ENCODE data around the gene MAEA.

MAEA gene

DNA sequence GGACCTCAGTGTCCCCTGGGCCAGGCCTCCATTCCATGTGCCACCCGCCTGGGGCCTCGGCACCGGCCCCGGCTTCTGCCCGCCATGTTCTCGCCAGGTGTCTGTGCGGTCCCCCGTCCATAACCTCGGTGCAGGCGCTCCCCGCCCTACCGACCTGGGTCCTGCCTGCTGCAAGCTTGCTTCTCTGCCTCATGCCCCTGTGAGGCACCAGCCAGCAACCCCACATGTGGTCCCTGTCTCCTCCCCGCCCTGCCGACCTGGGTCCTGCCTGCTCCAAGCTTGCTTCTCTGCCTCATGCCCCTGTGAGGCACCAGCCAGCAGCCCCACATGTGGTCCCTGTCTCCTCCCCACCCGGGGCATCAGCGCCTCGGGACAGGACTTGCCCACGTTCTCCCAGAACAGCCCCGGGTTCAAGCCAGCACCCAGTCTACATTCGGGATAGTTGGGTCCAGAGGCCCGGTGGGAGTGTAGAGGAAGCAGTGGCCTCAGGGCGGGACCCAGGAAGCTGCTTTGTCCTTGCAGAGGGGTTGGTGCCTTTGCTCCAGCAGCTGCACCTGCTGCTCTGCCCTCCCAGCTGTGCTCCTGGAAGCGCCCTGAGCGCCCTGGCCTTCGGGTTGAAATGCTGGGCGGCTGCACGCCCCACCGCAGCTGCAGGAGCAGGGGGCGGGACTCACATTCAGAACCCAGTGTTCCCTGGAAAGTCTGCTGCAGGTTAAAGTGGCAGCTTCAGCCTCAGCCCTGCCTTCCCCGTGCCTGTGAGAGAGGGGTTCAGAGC is 37.2 kb downstream of the MAEA start:
- Histone ChIP-seq H3K27ac (no peak overlapping the region), H3K27me3 (ENCODE audit: control insufficient read depth, insufficient read depth, low read length) (no peaks in the 10 kb centered on the region), H2AFZ (no peak overlapping the region), H3K4me2 (ENCODE audit: low read length) (no peak overlapping the region), H3K79me2 (peaks cover 23% of the 10 kb centered on the region), H3K4me1 (peaks cover 17% of the 10 kb centered on the region), H3K9ac (no peak overlapping the region), H3K36me3 (ENCODE audit: control insufficient read depth, insufficient read depth, low read length) (no peaks in the 10 kb centered on the region), H3K4me3 (ENCODE audit: low read depth, low read length) (no peak overlapping the region), H3K9me3 (ENCODE audit: control insufficient read depth, low read length) (no peaks in the 10 kb centered on the region)
- TF ChIP-seq, protein P1, sequence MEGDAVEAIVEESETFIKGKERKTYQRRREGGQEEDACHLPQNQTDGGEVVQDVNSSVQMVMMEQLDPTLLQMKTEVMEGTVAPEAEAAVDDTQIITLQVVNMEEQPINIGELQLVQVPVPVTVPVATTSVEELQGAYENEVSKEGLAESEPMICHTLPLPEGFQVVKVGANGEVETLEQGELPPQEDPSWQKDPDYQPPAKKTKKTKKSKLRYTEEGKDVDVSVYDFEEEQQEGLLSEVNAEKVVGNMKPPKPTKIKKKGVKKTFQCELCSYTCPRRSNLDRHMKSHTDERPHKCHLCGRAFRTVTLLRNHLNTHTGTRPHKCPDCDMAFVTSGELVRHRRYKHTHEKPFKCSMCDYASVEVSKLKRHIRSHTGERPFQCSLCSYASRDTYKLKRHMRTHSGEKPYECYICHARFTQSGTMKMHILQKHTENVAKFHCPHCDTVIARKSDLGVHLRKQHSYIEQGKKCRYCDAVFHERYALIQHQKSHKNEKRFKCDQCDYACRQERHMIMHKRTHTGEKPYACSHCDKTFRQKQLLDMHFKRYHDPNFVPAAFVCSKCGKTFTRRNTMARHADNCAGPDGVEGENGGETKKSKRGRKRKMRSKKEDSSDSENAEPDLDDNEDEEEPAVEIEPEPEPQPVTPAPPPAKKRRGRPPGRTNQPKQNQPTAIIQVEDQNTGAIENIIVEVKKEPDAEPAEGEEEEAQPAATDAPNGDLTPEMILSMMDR (IDR thresholded peaks at IDR 0.05), result no peak

DNA sequence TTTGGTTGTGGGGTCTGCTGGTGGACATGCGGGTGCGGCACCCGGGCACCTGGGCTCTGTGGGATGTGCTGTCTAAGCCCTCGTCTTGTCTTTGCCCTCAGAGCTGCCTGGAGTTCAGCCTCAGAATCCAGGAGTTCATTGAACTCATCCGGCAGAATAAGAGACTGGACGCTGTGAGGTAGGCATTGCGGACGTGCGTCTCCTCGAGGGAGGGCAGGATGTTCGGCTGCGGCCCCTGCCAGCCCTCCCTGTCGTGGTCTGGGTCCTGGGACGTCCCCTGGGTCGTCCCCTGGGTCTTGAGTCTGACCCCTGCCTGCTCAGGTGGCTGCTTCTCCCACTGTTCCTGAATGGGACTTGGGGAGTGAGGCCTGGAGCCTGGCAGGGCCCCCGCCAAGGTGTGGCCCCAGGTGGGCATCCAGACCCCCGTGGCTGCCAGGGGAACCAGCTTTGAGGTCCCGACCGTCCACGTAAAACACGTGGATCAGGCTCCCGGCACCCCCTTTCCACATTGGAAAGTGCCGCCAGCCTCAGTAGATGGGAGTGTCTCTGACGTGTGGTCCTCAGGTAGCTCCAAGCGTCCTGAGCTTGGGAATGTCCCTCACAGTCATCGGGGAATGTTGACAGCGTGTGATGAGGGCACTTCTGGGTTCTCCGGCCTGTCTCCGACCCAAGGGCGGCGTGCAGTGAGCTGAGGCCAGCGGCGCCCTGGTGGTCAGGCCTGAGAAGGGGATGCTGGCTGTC is 38.0 kb downstream of the MAEA start:
- Histone ChIP-seq H3K27me3 (ENCODE audit: control insufficient read depth, insufficient read depth, low read length) (no peaks in the 10 kb centered on the region), H3K4me1 (peaks cover 17% of the 10 kb centered on the region), H3K79me2 (peaks cover 17% of the 10 kb centered on the region), H3K9ac (no peak overlapping the region), H3K9me3 (ENCODE audit: control insufficient read depth, low read length) (no peaks in the 10 kb centered on the region), H3K4me2 (ENCODE audit: low read length) (no peak overlapping the region), H3K27ac (no peak overlapping the region), H2AFZ (no peak overlapping the region), H3K4me3 (ENCODE audit: low read depth, low read length) (no peak overlapping the region), H3K36me3 (ENCODE audit: control insufficient read depth, insufficient read depth, low read length) (no peaks in the 10 kb centered on the region)
- TF ChIP-seq, protein P1 (IDR thresholded peaks at IDR 0.05), result no peak

- Histone ChIP-seq H2AFZ (no peak overlapping the region), H3K36me3 (ENCODE audit: control insufficient read depth, insufficient read depth, low read length) (no peaks in the 10 kb centered on the region), H3K4me1 (peaks cover 17% of the 10 kb centered on the region), H3K27me3 (ENCODE audit: control insufficient read depth, insufficient read depth, low read length) (no peaks in the 10 kb centered on the region), H3K9ac (no peak overlapping the region), H3K79me2 (peaks cover 12% of the 10 kb centered on the region), H3K4me3 (ENCODE audit: low read depth, low read length) (no peak overlapping the region), H3K9me3 (ENCODE audit: control insufficient read depth, low read length) (no peaks in the 10 kb centered on the region), H3K4me2 (ENCODE audit: low read length) (no peak overlapping the region), H3K27ac (no peak overlapping the region)
- TF ChIP-seq, protein P1 (IDR thresholded peaks at IDR 0.05), result no peak
Observed at GRCh38 chr4:1328267-1329155, 38.8 kb downstream of the MAEA start.

GRCh38 chr4:1329408-1330371 is 40.0 kb downstream of the MAEA start:
- TF ChIP-seq, protein P1 (IDR thresholded peaks at IDR 0.05), result no peak

More at GRCh38 chr4:1329408-1330371, 40.0 kb downstream of the MAEA start:
- Histone ChIP-seq H3K4me3 (ENCODE audit: low read depth, low read length) (peak overlapping the region; percentile 29), H3K36me3 (ENCODE audit: control insufficient read depth, insufficient read depth, low read length) (no peaks in the 10 kb centered on the region), H3K9ac (no peak overlapping the region), H2AFZ (no peak overlapping the region), H3K4me2 (ENCODE audit: low read length) (peak overlapping the region; percentile 53), H3K27me3 (ENCODE audit: control insufficient read depth, insufficient read depth, low read length) (no peaks in the 10 kb centered on the region), H3K4me1 (peaks cover 17% of the 10 kb centered on the region), H3K9me3 (ENCODE audit: control insufficient read depth, low read length) (no peaks in the 10 kb centered on the region), H3K79me2 (peaks cover 4% of the 10 kb centered on the region), H3K27ac (peak overlapping the region; percentile 74)
